Uterus (tissue), 2 donors: Measurements from ENCODE around the gene LYZL6.

Experiments
- POLR2A ChIP-seq, 2 donors: fragments of 450-650 bp; IDR thresholded peaks; one replicate each; pipeline ENCODE4 v1.6.1; 2016; ENCODE audit warnings: antibody characterized with exemption in 2 of 2, mild to moderate bottlenecking in 1 of 2, moderate library complexity in 1 of 2
- TF ChIP-seq, protein P1 (sequence below), 4 experiments: fragments of 200-600 bp in 2 of 4; fragments of 450-650 bp in 2 of 4; sonication (generic) in 2 of 4; IDR thresholded peaks; one replicate each; pipeline ENCODE4 v1.5.1; 2016 to 2019; ENCODE audit warnings: antibody characterized with exemption in 4 of 4, mild to moderate bottlenecking in 2 of 4, moderate library complexity in 1 of 4

DNA sequence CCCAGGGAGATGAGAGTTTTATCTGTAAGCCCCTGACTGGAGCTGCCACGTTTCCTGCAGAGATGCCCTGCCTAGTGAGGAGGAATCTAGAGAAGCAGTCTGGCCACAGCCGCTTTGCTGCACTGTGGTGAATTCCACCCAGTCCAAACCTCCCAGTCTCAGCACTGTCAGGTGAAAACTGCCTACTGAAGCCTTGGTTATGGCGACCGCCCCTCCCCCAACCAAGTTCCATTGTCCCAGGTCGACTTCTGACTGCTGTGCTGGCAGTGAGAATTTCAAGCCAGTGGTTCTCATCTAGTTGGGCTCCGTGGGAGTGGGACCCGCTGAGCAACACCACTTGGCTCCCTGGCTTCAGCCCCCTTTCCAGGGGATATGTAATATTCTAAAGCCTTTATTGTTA, 10.2 kb upstream of the LYZL6 start:
- TF ChIP-seq, protein P1, sequence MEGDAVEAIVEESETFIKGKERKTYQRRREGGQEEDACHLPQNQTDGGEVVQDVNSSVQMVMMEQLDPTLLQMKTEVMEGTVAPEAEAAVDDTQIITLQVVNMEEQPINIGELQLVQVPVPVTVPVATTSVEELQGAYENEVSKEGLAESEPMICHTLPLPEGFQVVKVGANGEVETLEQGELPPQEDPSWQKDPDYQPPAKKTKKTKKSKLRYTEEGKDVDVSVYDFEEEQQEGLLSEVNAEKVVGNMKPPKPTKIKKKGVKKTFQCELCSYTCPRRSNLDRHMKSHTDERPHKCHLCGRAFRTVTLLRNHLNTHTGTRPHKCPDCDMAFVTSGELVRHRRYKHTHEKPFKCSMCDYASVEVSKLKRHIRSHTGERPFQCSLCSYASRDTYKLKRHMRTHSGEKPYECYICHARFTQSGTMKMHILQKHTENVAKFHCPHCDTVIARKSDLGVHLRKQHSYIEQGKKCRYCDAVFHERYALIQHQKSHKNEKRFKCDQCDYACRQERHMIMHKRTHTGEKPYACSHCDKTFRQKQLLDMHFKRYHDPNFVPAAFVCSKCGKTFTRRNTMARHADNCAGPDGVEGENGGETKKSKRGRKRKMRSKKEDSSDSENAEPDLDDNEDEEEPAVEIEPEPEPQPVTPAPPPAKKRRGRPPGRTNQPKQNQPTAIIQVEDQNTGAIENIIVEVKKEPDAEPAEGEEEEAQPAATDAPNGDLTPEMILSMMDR (IDR thresholded peaks at IDR 0.05), result no peak
- TF ChIP-seq POLR2A (IDR thresholded peaks at IDR 0.05), result no peak
